Measurements from ENCODE around the gene UBE2L6. TPM values are rescaled to one million over a fixed set of nuclear protein-coding genes. Genes with fewer than 3 reads are reported as not detected.

UBE2L6 gene
- total and polyA plus RNA-seq, 12 donors = 9.7 to 156 (median 17.7) TPM

- H3K36me3 ChIP-seq = peaks cover 0 to 14% (median 0%) of the 10 kb centered on the region in 9 donors
- intact Hi-C loops (cut with DNase I) = loop anchor here in 2 of 10 donors (2.0 to 5.0 kb wide), 2 partner anchors 28 to 34 kb away; no protein-coding TSS in a partner anchor
- 67 to 69% methylated on average over 5 of the region's 5 CpGs for WGBS, 2 donors
- TF ChIP-seq CTCF (IDR thresholded peaks at IDR 0.05) = no peak
- peaks cover 0 to 31% (median 10%) of the 10 kb centered on the region in 9 donors for H3K4me1 ChIP-seq
- H3K4me3 ChIP-seq = peak overlapping the region in 1 of 10 donors; percentile 65
- H3K27me3 ChIP-seq = peaks cover 0 to 11% (median 0%) of the 10 kb centered on the region in 7 donors
- ATAC-seq = no peak
- no peaks in the 10 kb centered on the region for H3K9me3 ChIP-seq
- H3K27ac ChIP-seq = peak overlapping the region in 9 of 10 donors; percentile 57 to 95 (median 89)
- DNase-seq = no peak
Measured at GRCh38 chr11:57596266-57596885, 28.9 kb upstream of the UBE2L6 start.

DNA sequence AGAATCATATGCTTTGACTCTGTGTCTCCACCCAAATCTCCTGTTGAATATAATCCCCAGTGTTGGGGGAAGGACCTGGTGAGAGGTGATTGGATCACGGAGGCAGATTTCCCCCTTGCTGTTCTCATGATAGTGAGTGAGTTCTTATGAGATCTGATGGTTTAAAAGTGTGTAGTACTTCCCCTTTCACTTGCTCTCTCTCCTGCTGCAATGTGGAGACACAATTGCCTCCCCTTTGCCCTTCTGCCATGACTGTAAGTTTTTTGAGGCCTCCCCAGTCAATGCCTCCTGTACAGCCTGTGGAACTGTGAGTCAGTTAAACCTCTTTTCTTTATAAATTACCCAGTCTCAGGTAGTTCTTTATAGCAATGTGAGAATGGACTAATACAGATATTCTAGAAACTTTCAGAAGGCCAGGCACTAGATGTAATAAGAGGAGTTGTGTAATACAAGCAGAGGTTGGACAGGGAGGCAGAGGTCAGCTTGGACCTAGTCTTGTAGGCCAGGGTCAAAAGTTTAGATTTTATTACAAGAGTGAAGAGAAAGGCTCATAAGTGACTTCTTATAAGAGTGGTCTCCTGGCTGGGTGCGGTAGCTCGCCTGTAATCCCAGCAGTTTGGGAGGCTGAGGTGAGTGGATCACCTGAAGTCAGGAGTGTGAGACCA, 20.7 kb upstream of the UBE2L6 start:
- no peak for TF ChIP-seq CTCF (IDR thresholded peaks at IDR 0.05)
- WGBS, 2 donors = 90 to 93% methylated on average over 3 of the region's 3 CpGs
- H3K4me3 ChIP-seq = no peak overlapping the region
- H3K9me3 ChIP-seq = no peaks in the 10 kb centered on the region
- intact Hi-C loops (cut with DNase I) = no loop called here
- H3K27ac ChIP-seq = no peak overlapping the region
- ATAC-seq = no peak
- no peaks in the 10 kb centered on the region for H3K36me3 ChIP-seq
- H3K4me1 ChIP-seq = no peaks in the 10 kb centered on the region
- H3K27me3 ChIP-seq = no peaks in the 10 kb centered on the region
- no peak for DNase-seq

- DNase-seq (no peak), ATAC-seq (no peak)
- TF ChIP-seq CTCF (IDR thresholded peaks at IDR 0.05) = no peak
- H3K4me3 ChIP-seq = no peak overlapping the region
- WGBS, 2 donors = 47% methylated on average over 2 of the region's 2 CpGs
- no peaks in the 10 kb centered on the region for H3K36me3 ChIP-seq
- intact Hi-C loops (cut with DNase I) = no loop called here
- no peaks in the 10 kb centered on the region for H3K4me1 ChIP-seq
- H3K9me3 ChIP-seq = no peaks in the 10 kb centered on the region
- H3K27ac ChIP-seq = no peak overlapping the region
- peaks cover 0 to 4% (median 0%) of the 10 kb centered on the region in 7 donors for H3K27me3 ChIP-seq
Measured at GRCh38 chr11:57586711-57587245, 19.3 kb upstream of the UBE2L6 start.

GRCh38 chr11:57585301-57585700, 17.8 kb upstream of the UBE2L6 start:
- H3K9me3 ChIP-seq = no peaks in the 10 kb centered on the region
- no peak overlapping the region for H3K27ac ChIP-seq
- DNase-seq = no peak
- H3K4me3 ChIP-seq = no peak overlapping the region
- H3K36me3 ChIP-seq = no peaks in the 10 kb centered on the region
- no peak for TF ChIP-seq CTCF (IDR thresholded peaks at IDR 0.05)
- H3K27me3 ChIP-seq = peaks cover 0 to 4% (median 0%) of the 10 kb centered on the region in 7 donors
- no peak for ATAC-seq
- intact Hi-C loops (cut with DNase I) = no loop called here
- H3K4me1 ChIP-seq = no peaks in the 10 kb centered on the region

All from heart right ventricle (tissue), 16 donors.